PC-3 (cell line): Measurements from ENCODE around the gene VTI1A.

Experiments
- CTCF ChIP-seq: fragments of 300-600 bp; sonication (generic); conservative IDR thresholded peaks from 2 replicates; pipeline ENCODE4 v1.5.1; 2017; ENCODE audit warnings: antibody characterized with exemption, low read depth, mild to moderate bottlenecking, low read length
- EZH2 ChIP-seq: fragments of 300-600 bp; sonication (generic); IDR thresholded peaks from one replicate; pipeline ENCODE4 v1.6.1; 2017; ENCODE audit warnings: antibody characterized with exemption, mild to moderate bottlenecking, low read length; ENCODE audit not compliant: unreplicated experiment
- EZH2phosphoT487 ChIP-seq: fragments of 300-600 bp; sonication (generic); IDR thresholded peaks from 2 replicates; pipeline ENCODE4 v1.6.1; 2018; ENCODE audit warnings: mild to moderate bottlenecking, antibody characterized with exemption, low read length, borderline replicate concordance

- TF ChIP-seq CTCF: no peak
- no peak for TF ChIP-seq EZH2phosphoT487
- TF ChIP-seq EZH2: no peak
Observed at GRCh38 chr10:112756235-112756527, 309.2 kb downstream of the VTI1A start.
